ENCODE data around the gene CTNNA1. TPM values are rescaled to one million over a fixed set of nuclear protein-coding genes. Genes with fewer than 3 reads are reported as not detected.
A peak's percentile ranks its signal among the peaks of the same experiment; 100 is the strongest.

Gene CTNNA1
- total and polyA plus RNA-seq, 2 experiments from 2014 or later: 171 to 260 TPM

GRCh38 chr5:138840103-138840502 is 86.9 kb downstream of the CTNNA1 start:
- Histone ChIP-seq H3K4me3 (no peak overlapping the region), H3K27ac (peak overlapping the region; percentile 66), H3K4me1 (ENCODE audit: low read depth) (peaks cover 15% of the 10 kb centered on the region), H3K36me3 (no peaks in the 10 kb centered on the region), H3K27me3 (no peaks in the 10 kb centered on the region), H3K9me3 (ENCODE audit: low read depth) (no peaks in the 10 kb centered on the region)
- no peak for TF ChIP-seq CTCF (IDR thresholded peaks at IDR 0.05; ENCODE audit: low read depth, low read length)
- DNase-seq (ENCODE audit: low read depth in 1 of 2, low spot score in 1 of 2): peak in 1 of 2 donors; percentile 17

DNA sequence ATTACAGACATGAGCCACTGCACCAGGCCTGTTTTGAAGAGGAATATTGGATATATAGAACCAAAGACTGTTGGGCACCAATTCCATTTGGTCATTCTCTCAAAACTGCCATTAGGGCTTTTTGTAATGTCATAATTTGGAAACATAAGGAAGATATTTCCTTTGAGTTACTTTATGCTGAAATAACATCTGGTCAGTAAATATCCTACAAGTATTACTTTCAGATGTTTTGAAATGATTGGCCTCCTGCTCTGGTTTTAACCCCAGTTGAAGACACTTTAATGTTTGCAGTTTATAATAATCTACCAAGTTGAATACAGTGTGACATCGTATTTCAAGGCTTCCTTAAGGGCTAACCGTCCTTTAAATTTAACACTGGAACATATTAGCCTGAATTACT is 88.3 kb downstream of the CTNNA1 start:
- Histone ChIP-seq H3K36me3 (no peaks in the 10 kb centered on the region), H3K27ac (no peak overlapping the region), H3K9me3 (ENCODE audit: low read depth) (no peaks in the 10 kb centered on the region), H3K4me3 (no peak overlapping the region), H3K4me1 (ENCODE audit: low read depth) (peaks cover 16% of the 10 kb centered on the region), H3K27me3 (no peaks in the 10 kb centered on the region)
- DNase-seq (ENCODE audit: low read depth in 1 of 2, low spot score in 1 of 2): no peak
- TF ChIP-seq CTCF (IDR thresholded peaks at IDR 0.05; ENCODE audit: low read depth, low read length): no peak

- no peaks in the 10 kb centered on the region for H3K27me3 ChIP-seq
- no peak for TF ChIP-seq CTCF (IDR thresholded peaks at IDR 0.05; ENCODE audit: low read depth, low read length)
- H3K4me1 ChIP-seq (ENCODE audit: low read depth): peaks cover 19% of the 10 kb centered on the region
- peak in 1 of 2 donors; percentile 51 for DNase-seq (ENCODE audit: low read depth in 1 of 2, low spot score in 1 of 2)
- no peak overlapping the region for H3K27ac ChIP-seq
- H3K36me3 ChIP-seq: no peaks in the 10 kb centered on the region
- H3K9me3 ChIP-seq (ENCODE audit: low read depth): no peaks in the 10 kb centered on the region
- H3K4me3 ChIP-seq: no peak overlapping the region
Observed at GRCh38 chr5:138843316-138844124, 90.3 kb downstream of the CTNNA1 start.

GRCh38 chr5:138844125-138844461 is 90.9 kb downstream of the CTNNA1 start:
- peaks cover 20% of the 10 kb centered on the region for H3K4me1 ChIP-seq (ENCODE audit: low read depth)
- H3K4me3 ChIP-seq: no peak overlapping the region
- H3K27me3 ChIP-seq: no peaks in the 10 kb centered on the region
- H3K27ac ChIP-seq: no peak overlapping the region
- H3K9me3 ChIP-seq (ENCODE audit: low read depth): no peaks in the 10 kb centered on the region
- DNase-seq (ENCODE audit: low read depth in 1 of 2, low spot score in 1 of 2): no peak
- no peak for TF ChIP-seq CTCF (IDR thresholded peaks at IDR 0.05; ENCODE audit: low read depth, low read length)
- H3K36me3 ChIP-seq: no peaks in the 10 kb centered on the region

DNA sequence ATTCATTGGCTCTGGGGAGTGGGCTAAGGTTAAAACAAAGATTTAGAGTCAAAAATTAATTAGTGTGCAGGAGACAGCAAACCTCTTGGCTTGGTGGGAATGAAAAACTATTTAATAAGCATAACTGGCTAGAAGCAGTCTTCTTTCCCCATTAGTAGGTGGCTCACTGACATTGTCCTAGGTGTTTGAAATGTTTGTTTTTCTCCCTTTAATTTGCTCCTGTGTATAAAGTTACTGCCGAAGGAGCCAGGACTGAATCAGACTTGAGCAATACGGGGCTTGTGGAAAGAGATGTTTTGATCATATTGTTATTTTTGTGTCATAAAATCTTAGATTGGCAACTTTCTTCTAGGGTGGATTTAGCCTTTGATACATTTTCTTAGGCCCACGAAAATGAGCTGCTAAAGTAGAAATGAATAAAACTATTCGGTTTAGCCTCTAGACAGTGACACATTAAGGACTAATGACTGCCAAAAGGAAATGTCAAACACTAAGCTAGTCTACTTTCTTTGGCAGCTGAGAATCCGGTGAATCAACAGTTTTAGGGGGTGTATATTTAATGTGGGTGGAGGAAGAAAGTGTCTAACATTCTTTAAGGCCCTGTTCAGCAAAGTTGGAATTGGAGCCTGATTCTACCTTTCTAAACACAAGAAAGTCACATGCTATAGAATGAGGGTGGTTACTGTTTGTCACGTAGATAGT is 91.7 kb downstream of the CTNNA1 start:
- Histone ChIP-seq H3K9me3 (ENCODE audit: low read depth) (no peaks in the 10 kb centered on the region), H3K27ac (no peak overlapping the region), H3K27me3 (no peaks in the 10 kb centered on the region), H3K4me1 (ENCODE audit: low read depth) (peaks cover 29% of the 10 kb centered on the region), H3K36me3 (no peaks in the 10 kb centered on the region), H3K4me3 (no peak overlapping the region)
- TF ChIP-seq CTCF (IDR thresholded peaks at IDR 0.05; ENCODE audit: low read depth, low read length): no peak
- peak in 1 of 2 donors; percentile 59 for DNase-seq (ENCODE audit: low read depth in 1 of 2, low spot score in 1 of 2)

Measured in cardiac muscle cell (in vitro differentiated cells and primary cell).